Choroid plexus epithelial cell (primary cell): ENCODE results near the gene LARGE1.

Experiments used
- DNase-seq: peaks from one replicate; pipeline ENCODE4 v3.0.0-alpha.2; 2010; ENCODE audit warnings: low read depth
- H3K4me3 ChIP-seq: 2 replicates; pipeline ENCODE4 v1.5.1; 2011; ENCODE audit warnings: low read depth, mild to moderate bottlenecking, control low read depth, low read length, moderate library complexity
- CTCF ChIP-seq: conservative IDR thresholded peaks from 2 replicates; pipeline ENCODE4 v1.5.1; 2011; ENCODE audit warnings: low read depth, mild to moderate bottlenecking, control low read depth, inconsistent platforms, low read length, moderate library complexity

LARGE1 gene

DNA sequence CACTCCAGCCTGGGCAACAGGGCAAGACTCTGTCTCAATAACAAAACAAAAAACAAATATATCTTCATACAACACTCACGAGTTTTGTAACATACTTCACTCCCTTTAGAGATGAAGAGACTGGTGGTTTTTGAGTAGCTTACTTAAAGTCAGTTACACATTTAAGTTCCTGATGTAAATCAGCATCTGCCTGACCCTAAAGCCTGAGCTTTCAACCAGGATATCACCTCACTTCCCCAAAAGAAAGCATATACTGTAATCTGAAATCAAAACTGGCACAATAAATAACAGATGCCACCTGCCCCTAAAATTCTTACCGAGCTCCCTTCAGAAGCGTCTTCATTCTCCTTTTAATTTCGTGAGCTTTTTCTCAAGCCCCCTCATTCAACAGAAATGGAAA is 31.5 kb downstream of the LARGE1 start:
- no peak overlapping the region for H3K4me3 ChIP-seq
- TF ChIP-seq CTCF = no peak
- DNase-seq = no peak

DNA sequence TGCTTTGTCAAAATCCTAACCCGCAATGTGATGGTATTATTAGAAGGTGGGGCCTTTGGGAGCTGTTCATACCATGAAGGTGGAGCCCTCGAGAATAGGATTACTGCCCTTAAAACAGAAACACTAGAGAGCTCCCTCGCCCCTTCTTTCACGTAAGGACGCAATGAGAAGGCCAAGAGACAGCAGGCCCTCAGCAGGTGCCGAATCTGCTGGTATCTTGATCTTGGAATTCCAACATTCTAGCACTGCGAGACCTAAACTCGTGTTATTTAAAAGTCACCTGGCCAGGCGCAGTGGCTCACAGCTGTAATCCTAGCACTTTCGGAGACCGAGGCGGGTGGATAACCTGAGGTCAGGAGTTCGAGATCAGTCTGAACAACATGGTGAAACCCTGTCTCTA is 33.1 kb downstream of the LARGE1 start:
- no peak for DNase-seq
- no peak for TF ChIP-seq CTCF
- no peak overlapping the region for H3K4me3 ChIP-seq

DNA sequence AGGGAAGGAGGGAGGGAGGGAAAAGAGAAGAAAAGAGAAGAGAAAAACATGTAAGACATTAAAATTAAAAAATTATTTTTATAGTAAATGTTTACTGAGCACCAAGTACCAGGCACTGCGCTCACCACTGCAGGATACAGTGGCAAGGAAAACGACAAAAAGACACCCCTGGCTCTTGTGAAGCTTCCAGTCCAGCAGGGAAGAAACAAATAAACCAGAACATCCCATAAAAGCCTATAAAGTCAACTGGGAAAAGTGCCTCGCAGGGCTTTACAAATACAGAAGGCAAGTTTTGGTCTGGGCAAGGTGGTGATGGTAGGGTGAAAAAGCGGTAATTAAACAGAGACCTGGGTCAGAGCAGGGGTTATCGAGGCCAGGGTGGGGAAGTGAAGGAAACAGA is 33.6 kb downstream of the LARGE1 start:
- H3K4me3 ChIP-seq = no peak overlapping the region
- DNase-seq = no peak
- TF ChIP-seq CTCF = no peak

- H3K4me3 ChIP-seq = no peak overlapping the region
- DNase-seq = no peak
- no peak for TF ChIP-seq CTCF
These were observed 35.4 kb downstream of the LARGE1 start for GRCh38 chr22:33884829-33885228.

DNA sequence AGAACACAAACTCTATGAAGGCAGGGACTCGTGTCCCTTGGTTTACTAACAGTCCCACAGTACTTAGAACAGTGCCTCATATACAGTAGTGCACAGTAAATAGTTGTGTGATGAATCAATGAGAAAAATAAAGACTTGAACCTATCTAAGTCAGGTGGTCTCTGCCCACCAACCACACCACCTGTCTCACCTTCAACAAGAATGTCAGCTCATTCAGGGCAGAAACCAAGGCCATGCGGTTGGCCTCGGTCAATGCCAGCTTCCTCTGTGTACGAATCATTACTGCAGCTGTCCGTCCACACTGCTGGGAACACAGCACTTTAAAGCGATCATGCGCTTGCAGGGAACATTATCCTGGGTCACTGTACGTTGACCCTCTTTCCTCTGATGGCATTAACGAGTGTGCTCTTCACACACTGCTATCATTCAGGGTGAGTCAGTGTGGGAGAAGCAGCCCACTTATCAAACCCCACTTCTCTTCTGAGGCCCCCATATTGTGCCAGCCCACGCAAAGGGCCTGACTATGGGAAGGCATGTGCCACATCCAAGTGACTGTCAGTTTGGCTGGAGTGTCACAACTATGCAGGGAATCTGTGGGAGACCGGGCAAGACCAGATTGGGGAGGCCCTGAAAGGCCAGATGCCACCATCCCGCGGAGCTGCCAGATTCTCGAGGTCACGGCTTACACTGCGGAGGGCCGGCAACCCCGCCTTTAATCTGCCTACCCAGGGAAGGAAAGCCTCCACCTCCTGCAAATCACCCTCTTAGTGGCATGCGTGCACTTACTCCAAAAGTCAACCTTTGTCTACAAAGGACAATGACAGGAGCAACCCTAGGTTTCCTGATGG is 36.1 kb downstream of the LARGE1 start:
- DNase-seq = no peak
- no peak for TF ChIP-seq CTCF
- H3K4me3 ChIP-seq = no peak overlapping the region

- no peak overlapping the region for H3K4me3 ChIP-seq
- no peak for DNase-seq
- TF ChIP-seq CTCF = no peak
These were observed 36.7 kb downstream of the LARGE1 start for GRCh38 chr22:33883561-33883960.

- DNase-seq = no peak
- no peak for TF ChIP-seq CTCF
- no peak overlapping the region for H3K4me3 ChIP-seq
These were observed 37.3 kb downstream of the LARGE1 start for GRCh38 chr22:33882991-33883390.
